NCI-H1417 treated with DMSO at 0.1 percent for 48 hours (cell line): ENCODE measurements around the gene RNU6-8.

Experiments used
- DNase-seq: peaks from one replicate; lab custom pipeline; 2025; lab: John Stamatoyannopoulos, UW

The RNU6-8 gene

DNA sequence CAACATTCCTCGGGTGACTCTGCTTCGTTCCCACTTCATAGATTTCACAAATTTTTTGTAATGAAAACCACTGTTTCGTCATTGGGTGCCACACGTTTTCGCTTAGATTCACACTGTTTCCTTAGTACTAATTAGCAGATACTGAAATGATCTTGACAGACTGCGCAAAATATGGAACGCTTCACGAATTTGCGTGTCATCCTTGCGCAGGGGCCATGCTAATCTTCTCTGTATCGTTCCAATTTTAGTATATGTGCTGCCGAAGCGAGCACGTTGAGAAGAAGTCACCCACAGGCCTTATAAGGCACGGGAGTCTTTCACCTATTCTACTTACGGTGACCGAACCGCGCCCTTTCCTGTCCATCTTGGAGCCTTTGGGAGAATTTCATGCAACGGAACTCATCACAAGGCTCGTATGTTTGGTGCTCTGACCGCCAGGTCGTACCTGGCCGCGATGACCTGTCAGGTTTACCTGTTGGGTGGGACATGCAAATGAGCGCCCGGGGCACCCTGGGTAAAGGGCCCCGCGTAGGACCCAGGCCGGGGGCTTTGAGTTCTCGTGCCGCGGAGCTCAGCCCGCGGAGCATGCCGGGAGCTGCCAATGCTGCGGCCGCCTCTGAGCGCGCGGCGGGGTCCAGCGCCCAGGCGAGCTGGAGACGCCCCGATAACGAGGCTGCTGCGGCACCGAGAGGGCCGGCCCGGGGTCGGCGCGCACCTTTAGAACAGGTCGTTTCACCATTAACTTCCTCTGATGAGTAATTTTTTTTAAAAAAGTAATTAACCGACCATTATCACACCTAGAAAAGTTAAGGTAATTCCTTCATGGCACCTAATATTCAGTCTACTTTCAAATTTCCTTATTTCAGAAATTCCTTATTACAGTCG, at the start of gene RNU6-8:
Gene RNU6-8, minus strand, starts transcription at position 272 of the 885 bp plus-strand sequence.
- peak; percentile 79 for DNase-seq

DNA sequence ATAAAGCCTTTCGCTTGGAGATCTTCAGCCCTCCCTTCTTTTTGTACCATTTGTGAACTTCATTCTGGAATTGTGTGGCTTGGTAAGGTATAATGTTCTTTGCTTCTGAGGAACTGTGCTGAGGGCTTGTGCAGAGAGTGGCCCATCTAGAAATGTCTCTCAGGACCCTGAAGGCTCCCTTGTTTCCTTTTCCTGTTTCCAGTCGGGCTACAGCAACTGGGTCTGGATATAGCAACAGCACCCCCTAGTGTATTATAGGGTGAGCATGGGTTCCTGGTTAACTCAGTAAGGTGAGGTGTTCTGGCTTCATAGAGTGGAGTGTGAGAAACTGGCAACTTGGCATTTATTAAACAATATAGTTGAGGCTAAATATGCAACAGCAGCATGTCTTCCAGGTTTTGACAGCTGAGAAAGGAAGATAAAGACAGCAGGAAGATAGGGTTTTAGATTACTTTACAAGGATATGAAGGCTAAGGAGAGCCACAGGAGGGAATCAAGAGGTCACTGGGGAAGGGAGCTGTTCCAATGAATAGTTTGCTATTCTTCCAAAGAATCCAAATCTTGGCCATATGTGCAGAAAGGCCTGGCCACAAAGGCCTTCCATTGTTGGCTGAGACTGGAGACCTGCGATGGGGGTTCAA, 49.1 kb upstream of the RNU6-8 start:
- peak; percentile 66 for DNase-seq

DNA sequence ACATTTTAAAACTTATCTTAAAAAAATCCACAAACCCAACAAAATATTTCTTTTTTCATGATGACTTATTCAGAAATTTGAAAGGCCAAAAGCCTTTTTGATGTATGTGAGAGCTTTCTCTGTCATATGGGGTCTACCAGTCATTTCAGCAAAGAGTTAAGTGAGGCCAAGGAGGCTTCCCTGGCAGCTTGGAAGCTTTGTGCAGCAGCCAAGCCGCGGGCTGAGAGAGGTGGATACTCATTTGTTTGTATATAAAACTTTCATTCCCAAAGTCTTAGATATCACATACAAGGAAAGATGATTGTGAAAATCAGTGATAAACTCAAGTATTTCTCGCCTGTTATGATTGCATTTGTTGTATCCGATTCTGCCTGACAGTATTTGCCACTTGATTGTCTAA, 48.5 kb upstream of the RNU6-8 start:
- no peak for DNase-seq

DNA sequence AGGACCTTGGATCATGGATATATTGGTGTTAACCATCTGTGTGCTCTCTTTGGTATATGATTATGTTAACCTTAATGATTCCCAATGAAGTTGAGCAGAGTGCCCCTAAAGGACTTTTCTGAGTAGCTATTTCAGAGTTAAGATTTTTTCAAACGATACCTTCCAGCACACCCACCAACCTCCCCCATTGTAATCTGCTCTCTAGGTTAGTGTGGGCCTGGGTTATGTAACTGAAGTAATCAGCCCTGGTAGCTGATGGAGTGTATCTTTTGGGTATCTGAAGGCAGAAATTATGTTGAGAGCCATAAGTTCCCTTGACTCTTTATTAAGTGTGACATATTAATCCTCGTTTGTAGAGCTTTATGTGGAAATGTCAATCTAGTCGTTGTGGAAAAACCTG, 47.6 kb upstream of the RNU6-8 start:
- DNase-seq, result no peak

DNA sequence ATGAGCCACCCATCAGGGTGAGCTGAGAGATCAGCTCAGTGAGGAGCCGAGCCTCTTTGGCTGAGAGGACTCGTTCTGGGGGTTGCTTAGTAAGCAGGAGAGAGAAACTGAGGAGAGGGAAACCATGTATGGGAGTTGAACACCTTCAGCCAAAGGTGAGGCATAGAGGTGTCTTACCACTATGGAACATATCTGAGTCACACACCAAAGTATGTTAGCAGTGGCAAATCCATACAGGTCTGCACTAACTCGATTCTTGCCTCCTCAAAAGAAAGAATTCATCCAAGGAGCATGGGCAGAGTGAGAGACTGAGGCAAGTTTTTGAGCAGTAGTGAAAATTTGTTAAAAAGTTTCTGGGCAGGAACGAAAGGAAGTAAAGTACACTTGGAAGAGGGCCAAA, 46.7 kb upstream of the RNU6-8 start:
- DNase-seq, result no peak

DNA sequence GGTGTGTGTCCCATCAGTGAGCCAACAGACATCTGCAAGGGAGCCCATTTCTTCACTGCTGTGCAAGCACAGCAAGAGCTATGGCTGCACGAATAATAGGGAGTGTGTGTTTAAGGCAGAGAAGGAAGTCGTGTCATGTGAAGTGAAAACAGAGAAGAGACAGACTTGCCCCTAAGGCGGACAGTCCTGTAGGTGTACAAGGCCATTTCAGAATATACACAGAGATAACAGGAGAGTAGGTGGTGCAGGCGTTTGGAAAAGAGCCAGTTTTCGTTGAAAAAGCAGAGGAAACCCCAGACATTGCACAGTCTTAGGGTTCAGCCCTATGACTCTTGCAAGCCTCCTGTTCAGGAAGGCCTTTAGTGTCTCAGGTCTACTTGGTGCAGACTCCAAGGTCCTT, 46.3 kb upstream of the RNU6-8 start:
- no peak for DNase-seq

DNA sequence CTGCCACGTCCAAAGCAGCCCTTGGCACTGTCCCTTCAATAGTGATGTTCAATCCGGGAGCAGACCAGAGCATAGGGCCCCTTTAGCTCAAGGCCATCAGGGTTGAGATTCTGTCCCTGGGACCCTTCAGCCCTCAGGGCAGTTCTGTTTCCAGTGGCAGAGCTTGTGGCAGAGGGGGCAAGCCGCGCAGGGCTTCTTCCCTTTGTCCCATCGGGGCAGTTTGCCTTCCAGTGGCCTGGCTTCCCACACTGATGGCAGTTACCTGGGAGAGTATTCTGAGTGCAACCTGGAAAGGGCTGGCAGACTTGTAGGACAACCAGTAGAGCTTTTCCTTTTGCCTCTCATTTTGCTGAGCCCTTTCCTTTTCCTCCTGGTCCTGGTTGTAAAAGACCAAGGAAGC, 43.7 kb upstream of the RNU6-8 start:
- no peak for DNase-seq

DNA sequence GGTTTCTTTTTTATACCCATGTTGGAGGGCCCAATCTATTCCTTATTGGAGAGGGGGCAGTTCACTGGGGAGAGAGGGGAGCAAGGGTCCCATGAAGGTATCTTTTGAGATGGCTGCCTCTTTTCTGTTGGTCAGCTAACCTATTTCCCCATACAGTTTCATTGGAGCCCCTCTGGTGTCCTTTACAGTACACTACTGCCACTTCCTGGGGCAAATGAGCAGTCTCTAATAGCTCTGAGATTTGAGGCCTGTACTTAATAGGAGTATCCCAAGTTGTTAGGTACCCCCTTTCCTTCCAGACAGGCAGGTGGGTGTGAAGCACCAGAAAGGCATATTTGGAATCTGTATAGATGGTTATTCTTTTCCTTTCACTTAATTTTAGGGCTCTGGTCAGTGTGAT, 41.3 kb upstream of the RNU6-8 start:
- no peak for DNase-seq

DNA sequence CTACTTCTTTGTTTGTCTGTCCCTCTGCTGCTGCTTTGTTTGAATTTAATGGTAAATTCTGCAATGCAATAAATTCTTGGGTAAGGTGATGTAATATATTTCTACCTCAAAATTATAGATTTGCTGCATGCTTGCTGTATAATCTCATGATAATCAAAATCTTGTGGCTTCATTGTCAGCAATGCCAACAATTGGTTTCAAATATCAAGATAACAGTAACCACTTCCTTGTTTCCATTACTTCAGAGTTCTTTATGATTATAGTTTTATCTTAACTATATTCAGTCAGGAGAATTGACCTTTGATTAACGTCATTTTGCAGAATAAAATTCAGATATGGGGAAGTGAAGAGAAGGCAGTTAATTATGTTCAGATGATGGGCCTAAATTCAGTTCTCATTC, 30.2 kb upstream of the RNU6-8 start:
- no peak for DNase-seq

DNA sequence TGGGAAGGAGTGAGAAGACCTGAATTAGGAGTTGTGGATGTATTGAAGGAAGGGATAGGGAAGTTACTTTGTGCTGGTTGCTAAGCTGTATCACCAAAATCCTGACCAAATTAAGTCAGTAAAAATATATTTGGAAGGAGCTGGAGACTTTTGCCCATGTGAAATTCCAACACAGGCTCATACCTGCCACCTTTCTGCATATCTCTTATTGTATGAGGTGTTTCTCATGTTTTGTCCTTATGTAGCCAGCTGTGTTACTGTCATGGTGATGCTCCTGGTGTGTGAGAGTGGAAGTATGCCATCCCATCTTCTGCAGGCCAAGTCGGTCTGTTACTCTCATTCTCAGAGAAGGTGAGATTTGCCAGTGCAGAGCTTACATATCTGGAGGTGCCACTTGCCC, 29.4 kb upstream of the RNU6-8 start:
- no peak for DNase-seq

DNA sequence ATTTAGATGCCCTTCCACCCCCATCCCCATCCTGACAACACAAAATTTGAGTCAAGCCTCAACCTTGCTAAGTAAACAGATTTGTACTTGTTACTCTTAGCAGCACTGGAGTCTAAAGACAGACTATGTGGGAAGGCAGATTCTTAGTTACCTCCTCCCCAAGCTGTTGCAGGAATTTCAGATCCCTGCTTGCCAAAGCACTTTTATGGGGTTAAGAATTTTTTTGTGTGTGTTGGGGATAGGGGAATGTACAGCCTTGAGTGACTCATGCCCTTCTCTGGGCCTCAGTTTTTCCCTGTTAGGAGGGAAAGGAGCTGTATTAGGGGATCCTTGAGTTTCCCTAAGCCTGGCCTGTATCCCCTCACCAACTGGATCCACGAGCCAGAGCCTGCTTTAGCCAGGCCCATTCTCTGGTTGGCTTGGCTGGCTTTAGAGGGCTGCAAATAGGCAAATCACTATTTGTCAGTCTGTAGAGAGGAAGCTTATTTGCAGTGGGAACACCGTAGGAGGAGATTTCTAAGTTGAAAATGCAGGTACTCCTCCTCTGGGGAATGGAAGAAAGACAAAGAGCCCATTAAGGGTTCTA, 27.7 kb upstream of the RNU6-8 start:
- DNase-seq, result no peak

DNA sequence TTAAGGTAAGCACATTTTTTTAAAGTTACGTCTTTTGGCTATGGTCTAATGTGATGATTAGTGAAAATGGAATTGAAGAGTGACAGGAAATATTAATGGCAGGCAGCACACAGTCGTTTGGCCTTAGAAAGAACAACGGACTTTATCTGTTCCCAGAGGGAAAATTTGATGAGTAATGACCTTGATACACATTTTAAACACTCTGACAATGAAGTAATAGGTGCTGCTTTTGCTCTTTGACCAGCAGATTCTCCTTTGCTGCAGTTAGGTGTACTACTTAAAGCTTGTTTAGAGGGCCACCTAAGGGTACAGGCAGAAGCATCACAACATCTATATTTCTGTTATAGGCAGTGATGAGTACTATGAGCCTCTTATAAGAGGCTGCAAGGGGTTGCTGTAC, 27.1 kb upstream of the RNU6-8 start:
- DNase-seq, result no peak

DNA sequence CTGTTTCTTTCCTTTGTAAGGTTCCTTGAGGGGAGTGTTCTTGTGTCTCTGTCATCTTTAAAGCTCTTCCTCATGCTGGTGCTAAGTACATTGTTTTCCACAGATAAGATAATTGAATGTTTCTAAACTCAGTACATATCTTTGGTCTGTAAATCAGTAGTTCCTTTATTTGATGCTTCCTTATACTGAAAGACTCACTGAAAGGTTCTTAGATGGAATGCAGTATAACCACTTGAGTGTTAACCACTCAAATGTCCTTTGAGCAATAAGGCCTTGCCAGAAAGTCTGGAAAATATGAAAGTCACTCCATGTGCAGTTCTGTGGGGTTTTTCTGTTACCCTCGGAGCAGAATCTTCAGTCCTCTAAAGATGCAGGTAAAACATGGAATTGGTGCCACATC, 23.0 kb upstream of the RNU6-8 start:
- DNase-seq, result no peak

DNA sequence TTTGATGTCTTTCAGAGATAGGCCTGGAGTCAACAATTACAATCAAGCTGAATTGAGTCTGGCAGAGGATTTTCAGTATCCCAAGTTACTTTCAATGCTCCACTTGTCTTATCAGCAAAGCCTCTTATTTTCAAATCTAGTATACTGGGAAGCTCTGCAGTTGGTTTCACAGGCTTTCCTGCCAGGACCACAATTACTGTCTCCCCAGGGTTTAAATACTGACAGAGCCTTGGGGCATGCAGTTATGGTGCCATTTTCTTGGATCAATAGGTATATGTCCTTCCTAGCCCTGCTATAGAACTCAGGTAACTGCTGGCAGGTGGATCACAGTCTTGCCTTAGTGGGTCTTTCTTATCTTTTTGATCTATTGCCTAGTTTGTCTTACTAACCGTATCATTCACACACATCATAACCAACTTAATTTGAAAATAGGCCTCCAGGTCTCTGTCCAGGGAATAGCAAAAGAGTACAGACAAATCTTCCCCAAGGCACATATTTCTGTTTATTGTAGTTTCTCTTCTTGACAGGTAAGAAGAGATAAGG, 22.4 kb upstream of the RNU6-8 start:
- DNase-seq, result no peak

DNA sequence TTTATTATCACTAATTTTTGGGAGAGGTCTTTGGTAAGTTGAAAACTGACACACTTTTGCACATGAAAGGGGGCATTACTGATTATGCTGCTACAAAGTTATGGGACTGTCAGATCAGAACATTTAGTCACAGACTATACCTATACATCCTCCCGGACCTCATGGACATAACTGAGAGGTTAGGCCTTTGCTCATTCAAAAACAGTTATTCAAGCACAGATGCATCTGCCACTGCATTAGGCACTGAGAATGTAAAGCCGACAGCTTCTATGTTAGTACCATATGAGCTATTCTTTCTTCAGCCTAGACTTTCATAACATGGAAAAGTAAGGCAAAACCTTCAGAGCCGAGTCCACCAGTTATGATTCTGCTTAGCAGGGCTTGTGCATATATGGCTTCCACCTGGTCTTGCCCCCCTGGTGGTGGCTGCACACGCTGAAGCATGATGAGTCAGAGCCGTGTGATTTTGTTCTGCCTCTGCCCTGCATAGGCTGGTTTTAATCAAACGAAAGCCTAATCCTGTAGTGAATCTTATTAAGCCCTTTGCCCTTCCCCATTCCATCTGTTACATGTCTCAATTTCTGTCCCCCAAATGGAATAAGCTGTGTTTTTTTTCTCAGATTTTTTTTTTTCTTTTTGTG, 21.8 kb upstream of the RNU6-8 start:
- no peak for DNase-seq

DNA sequence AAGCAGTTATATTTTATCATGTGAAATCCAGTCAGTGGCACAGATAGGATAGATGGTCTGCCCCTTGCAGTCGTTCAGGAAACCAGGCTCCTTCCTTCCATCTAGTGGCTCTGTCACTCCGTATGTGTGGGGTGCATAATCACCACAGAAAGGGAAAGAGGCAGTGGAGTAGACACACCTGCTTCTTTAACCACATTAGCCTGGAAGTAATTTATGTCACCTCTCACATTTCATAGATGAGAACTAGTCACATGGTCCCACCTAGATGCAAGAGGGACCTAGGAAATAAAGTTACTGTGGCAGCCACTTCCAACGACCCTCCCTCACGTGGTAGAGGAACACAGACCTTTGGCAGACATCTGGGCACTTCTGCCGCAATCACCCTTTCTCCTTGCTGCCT, 14.2 kb upstream of the RNU6-8 start:
- peak; percentile 24 for DNase-seq

DNA sequence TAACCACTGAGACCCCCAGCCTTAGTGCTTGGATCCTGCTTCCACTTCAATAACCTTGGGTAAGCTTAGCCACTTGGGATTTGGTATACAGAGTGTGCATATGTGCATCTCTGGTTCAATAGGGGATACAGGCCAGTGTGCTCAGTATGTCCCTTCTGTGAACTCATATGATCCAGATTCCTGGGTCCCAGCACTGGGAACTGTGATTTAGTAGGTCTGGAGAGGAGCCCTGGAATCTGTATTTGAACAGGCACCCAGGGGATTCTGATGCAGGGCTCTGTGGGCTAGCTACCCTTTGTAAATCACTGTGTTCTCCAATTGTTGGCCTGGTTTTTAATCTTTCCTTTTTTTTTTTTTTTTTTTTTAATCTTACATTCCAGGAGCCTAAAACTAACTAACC, 9.8 kb upstream of the RNU6-8 start:
- no peak for DNase-seq

DNA sequence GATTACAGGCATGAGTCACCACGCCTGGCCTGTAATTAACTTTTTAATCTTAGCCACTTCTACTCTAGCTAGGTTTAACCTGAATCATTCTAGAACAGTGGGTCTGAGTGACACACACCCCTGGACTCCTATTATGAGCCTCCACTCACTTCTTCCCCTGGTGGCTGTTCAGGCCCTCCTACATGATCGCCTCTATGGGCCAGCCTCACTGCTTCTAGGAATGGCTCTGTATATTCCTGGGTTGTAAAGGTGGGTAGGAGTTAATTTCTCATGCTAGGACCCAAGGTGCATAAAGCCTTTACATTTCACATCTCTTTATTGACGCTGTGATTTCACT, 8.0 kb upstream of the RNU6-8 start:
- DNase-seq, result no peak

DNA sequence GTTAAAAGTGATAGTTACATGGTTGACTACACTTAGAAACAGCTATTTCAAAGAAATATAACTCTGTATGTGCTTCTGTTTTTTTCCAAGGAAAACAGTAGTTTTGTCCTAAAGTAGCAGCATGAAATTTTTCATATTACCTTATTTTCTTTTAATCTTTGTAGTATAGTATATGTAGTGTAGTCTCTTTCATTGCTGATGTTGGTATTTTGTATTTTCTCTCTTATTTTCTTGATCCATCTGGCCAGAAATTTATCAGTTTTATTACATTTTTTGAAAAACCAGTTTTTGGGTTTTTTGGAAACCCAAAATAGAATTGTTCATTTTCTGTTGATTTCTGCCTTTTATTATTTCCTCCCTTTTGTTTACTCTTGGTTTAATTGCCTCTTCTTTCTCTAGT, 6.4 kb upstream of the RNU6-8 start:
- DNase-seq, result no peak

DNA sequence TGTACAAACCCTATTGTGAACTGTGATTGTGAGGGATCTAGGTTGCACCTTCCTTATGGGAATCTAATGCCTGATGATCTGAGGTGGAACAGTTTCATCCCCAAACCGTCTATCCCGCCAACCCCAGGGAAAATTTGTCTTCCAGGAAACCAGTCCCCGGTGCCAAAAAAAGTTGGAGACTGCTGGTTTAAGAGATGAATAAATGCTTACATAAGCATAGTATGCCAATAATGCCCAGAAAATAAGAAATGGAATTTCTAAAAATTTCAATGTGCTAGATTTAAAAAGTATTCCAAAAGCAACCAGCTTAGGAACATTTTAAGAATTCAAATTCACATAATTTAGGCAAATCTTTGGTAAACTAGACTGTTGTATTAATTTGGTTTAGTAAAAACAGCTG, 5.4 kb upstream of the RNU6-8 start:
- no peak for DNase-seq

DNA sequence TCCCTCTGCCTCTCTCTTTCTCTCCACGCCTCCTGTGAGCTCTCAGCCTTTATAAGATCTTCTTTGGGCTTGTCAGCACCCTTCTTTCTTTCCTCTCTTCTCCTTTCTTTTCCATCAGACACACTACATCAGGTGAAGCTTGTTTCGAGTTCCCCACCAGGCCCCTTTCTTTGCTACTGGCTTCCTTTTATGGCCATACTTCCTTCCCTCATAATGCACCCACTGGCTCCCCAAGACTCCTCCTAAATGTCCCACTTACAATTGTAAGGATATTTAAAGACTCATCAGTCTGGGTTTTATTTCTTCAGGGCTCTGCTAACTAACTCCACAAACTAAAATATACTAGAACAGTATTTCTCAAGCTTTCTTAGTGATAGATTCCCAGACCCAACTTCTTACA, 3.5 kb upstream of the RNU6-8 start:
- DNase-seq, result no peak

DNA sequence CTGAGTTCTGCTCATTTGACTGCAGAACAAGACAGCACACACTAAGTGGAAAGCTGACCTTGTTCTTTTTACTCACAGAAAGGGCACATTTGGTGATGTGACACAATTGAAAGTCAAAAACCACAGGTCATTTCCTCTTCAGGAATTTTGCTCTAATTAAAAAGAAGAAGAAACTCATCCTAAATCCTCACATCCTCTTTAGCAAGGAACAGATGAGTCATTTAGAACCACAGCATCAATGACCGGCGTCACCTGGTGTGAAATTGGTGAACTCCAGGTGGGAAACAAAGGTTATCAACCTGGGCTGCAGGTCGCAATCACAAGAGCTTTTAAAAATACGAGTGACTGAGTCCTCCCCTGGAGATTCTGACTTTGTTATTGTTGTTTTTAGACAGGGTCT, 2.9 kb upstream of the RNU6-8 start:
- DNase-seq, result no peak

DNA sequence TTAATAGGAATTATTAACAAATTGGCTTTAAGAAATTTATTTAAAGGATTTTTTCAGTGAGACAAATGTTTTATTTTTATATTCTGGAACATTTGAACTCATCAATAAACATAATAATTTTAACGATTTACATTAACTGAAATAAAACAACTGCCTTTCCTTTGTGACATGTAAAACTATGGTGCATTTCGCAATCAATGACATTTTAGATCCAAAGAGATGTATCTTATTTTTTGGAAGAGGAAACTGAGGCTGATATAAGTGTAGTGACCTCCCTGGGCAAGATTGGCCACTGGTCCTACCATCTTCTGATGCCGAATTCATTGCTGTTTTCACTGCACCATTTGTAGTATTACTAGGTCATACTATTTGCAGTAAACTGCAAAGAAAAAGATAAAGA, 2.5 kb upstream of the RNU6-8 start:
- no peak for DNase-seq
